ENCODE data around the gene LCLAT1. TPM values are rescaled to one million over a fixed set of nuclear protein-coding genes. Genes with fewer than 3 reads are reported as not detected.

The LCLAT1 gene
- total and polyA plus RNA-seq, 2 of the 4 experiments (the other 2 are of a cell fraction): 7.5 to 11.5 TPM

GRCh38 chr2:30633039-30633438 is 186.0 kb downstream of the LCLAT1 start:
- ATAC-seq (ENCODE audit: low read depth) (no peak), DNase-seq (no peak)
- in situ Hi-C loops (cut with MboI; ENCODE audit: low sequenced_read_pairs) (no loop called here), intact Hi-C loops (cut with micrococcal nuclease) (loop anchor here (5.0 kb wide), 1 partner anchor 51 kb away; no protein-coding TSS in a partner anchor), dilution Hi-C loops (cut with HindIII; ENCODE audit: low sequenced_read_pairs, unreplicated experiment) (no loop called here)
- H3K9me3 ChIP-seq (ENCODE audit: control insufficient read depth, insufficient read depth, low read length): no peaks in the 10 kb centered on the region
- no peak overlapping the region for H2BK15ac ChIP-seq (ENCODE audit: low read depth, low read length)
- ChIA-PET POLR2A (ENCODE audit: unreplicated experiment) (no interaction called here), CTCF (interaction anchor here (0.6 kb wide), 1 partner anchor 9 kb away, joined by 3 read pairs; no protein-coding TSS in a partner anchor)
- no peak overlapping the region for H2AFZ ChIP-seq (replicated peaks; ENCODE audit: low read length, poor library complexity)
- H4K5ac ChIP-seq (ENCODE audit: low read depth, low read length): no peak overlapping the region
- H3K23ac ChIP-seq (ENCODE audit: low read depth, low read length): no peak overlapping the region
- no peak overlapping the region for H4K8ac ChIP-seq (ENCODE audit: low read depth in 2 of 2, low read length in 2 of 2)
- no CpG with 5 or more reads among the region's 4 CpGs for WGBS, 2 experiments (ENCODE audit: extremely low coverage in 2 of 2, insufficient read length in 1 of 2)
- H4K20me1 ChIP-seq (ENCODE audit: insufficient read depth, low read length): no peaks in the 10 kb centered on the region
- no TSS peak for BruUV-seq (replicated peaks)
- H3K18ac ChIP-seq (ENCODE audit: low read depth, low read length): no peak overlapping the region
- H3K56ac ChIP-seq (ENCODE audit: extremely low read depth, insufficient read depth, low read length): no peak overlapping the region
- H3K9me1 ChIP-seq (ENCODE audit: insufficient read depth, low read length): no peaks in the 10 kb centered on the region
- H2BK120ac ChIP-seq (ENCODE audit: low read depth, low read length): no peak overlapping the region
- H3K4ac ChIP-seq (ENCODE audit: low read depth, low read length): no peak overlapping the region
- no peak overlapping the region for H2AK9ac ChIP-seq (replicated peaks; ENCODE audit: low read depth, low read length, poor library complexity)
- no peak overlapping the region for H4K91ac ChIP-seq (ENCODE audit: insufficient read depth, low read depth, low read length)
- no peaks in the 10 kb centered on the region for H3K36me3 ChIP-seq (ENCODE audit: control insufficient read depth, insufficient read depth, low read length)
- no peak overlapping the region for H3K9ac ChIP-seq (ENCODE audit: low read depth, low read length)
- no peak overlapping the region for H3K27ac ChIP-seq (ENCODE audit: insufficient read depth, low read length)
- H2BK20ac ChIP-seq (ENCODE audit: low read depth, low read length): no peak overlapping the region
- no peak overlapping the region for H3K14ac ChIP-seq (replicated peaks; ENCODE audit: low read depth, low read length)
- no peaks in the 10 kb centered on the region for H3K27me3 ChIP-seq (ENCODE audit: control insufficient read depth, insufficient read depth, low read length)
- no peak overlapping the region for H2AK5ac ChIP-seq (ENCODE audit: low read depth, low read length)
- no peak overlapping the region for H2BK5ac ChIP-seq (ENCODE audit: low read depth, low read length, poor library complexity, severe bottlenecking)
- TF ChIP-seq MAZ (IDR thresholded peaks at IDR 0.05; ENCODE audit: borderline replicate concordance, low read depth, low read length) (no peak), MAFK (IDR thresholded peaks at IDR 0.05; ENCODE audit: low read depth, low read length) (peak; percentile 58), ELK1 (IDR thresholded peaks at IDR 0.05; ENCODE audit: borderline replicate concordance, low read depth, low read length) (no peak)
- no peak overlapping the region for H3K4me3 ChIP-seq (ENCODE audit: insufficient read depth, low read depth, low read length)
- H3K4me2 ChIP-seq (ENCODE audit: low read depth, low read length): no peak overlapping the region
- peaks cover 0 to 3% of the 10 kb centered on the region in 2 experiments; a peak in 1 of 4 replicates for H3K79me1 ChIP-seq (ENCODE audit: low read depth in 1 of 2, low read length in 2 of 2)
- H3K4me1 ChIP-seq (ENCODE audit: control insufficient read depth, insufficient read depth, low read length): peaks cover 2% of the 10 kb centered on the region; the same call in 1 of the 2 replicates
